GM12873 (cell line): ENCODE measurements around the gene MPRIP.

ENCODE experiments used
- TF ChIP-seq, protein P1 (sequence below): IDR thresholded peaks from 2 replicates; pipeline ENCODE4 v1.5.1; 2012; ENCODE audit warnings: low read depth, mild to moderate bottlenecking, moderate library complexity, low read length, control low read depth; ENCODE audit not compliant: insufficient read depth; ENCODE audit errors: missing control alignments

MPRIP gene

GRCh38 chr17:17086585-17086984 is 44.3 kb downstream of the MPRIP start:
- TF ChIP-seq, protein P1, sequence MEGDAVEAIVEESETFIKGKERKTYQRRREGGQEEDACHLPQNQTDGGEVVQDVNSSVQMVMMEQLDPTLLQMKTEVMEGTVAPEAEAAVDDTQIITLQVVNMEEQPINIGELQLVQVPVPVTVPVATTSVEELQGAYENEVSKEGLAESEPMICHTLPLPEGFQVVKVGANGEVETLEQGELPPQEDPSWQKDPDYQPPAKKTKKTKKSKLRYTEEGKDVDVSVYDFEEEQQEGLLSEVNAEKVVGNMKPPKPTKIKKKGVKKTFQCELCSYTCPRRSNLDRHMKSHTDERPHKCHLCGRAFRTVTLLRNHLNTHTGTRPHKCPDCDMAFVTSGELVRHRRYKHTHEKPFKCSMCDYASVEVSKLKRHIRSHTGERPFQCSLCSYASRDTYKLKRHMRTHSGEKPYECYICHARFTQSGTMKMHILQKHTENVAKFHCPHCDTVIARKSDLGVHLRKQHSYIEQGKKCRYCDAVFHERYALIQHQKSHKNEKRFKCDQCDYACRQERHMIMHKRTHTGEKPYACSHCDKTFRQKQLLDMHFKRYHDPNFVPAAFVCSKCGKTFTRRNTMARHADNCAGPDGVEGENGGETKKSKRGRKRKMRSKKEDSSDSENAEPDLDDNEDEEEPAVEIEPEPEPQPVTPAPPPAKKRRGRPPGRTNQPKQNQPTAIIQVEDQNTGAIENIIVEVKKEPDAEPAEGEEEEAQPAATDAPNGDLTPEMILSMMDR, result no peak

DNA sequence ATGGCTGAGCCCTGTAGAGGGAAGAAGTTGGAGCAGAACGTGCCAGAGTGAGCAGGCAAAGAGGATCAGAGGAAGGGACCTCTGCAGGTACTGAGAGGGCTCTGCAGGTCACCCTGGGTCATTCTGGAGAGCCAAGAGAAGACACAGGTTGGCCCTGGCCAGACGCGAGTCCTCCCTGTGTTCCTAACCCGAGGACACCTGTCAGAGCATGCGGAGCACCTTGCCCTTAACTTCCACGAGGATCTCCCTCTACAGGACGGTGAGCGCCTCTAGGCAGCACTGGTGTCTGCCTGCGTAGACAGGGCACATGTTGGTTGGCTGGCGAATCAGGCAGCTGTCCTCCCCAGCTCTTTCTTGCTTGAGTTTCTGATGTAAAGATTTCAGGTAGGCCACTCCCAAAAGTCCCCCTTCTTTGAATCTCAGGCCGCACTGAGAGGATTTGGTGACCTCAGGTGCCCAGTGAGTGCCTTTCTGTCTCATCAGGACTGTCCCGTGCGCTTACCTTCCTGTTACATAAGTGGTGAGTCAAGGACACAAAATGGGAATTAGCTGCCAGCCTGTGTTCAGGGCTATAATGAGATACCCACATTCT is 45.3 kb downstream of the MPRIP start:
- TF ChIP-seq, protein P1, result no peak

DNA sequence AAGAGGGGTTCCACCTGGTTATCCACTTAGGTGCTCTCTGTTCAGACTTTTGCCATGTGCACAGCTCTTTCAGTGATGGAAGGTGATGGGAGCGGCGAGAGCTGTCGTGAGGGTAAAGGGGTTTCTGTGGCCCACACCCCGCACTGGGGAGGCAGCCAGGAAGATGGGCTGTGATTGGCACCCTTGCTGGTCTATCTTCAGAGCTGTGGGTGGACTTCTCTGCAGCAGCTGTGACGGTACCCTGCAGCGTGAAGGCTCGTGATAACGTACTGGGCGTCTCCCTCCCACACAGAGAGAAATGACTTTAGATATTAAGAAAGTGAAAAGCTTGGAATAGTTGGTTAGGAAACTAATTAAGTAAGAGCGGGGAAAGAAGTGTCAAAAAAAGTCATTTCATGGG is 45.8 kb downstream of the MPRIP start:
- TF ChIP-seq, protein P1, result no peak

- TF ChIP-seq, protein P1, result no peak
These were observed 46.6 kb downstream of the MPRIP start for GRCh38 chr17:17088541-17089525.

DNA sequence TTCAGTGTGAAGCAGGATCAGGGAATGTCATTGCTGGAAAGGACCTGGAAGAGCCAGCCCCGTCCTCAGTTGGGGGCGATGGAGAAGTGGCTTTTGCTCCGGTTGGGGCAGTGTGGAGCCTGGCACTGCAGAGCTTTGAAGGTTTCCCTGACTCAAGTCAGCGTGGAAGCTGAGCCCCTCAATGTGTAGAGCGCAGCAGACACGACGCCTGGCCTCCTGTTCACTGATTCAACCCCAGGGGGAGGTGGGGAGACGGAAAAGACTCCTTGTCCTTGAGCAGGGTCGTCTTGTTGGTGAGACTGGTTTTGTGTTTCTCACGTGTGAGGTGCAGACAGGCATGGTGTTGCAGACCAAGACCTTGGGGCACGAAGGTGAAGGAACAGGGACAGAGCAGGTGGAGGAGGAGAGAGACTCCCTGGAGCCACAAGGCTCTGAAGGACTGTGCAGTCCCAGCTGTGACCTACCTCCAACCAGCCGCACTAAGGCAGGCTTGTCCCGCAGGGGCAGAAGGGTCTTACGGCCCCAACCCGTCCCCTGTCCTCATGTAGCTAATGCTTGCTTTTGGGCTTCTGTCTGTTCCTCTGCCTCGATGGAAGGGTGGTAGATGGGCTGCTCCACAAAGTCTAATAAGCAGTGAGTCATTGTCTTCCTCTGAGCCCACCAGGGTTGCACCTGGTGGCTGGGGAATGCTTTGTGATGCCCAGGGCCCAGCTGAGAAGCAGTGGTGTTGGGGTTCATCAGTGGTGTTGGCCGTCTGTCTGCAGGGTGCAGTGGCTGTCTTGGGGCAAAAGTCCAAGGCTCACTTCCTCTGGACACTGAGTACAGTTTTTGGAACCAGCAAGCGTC is 47.8 kb downstream of the MPRIP start:
- TF ChIP-seq, protein P1, result no peak

- TF ChIP-seq, protein P1, result no peak
These were observed 48.4 kb downstream of the MPRIP start for GRCh38 chr17:17090642-17091103.

- TF ChIP-seq, protein P1, result no peak
These were observed 49.0 kb downstream of the MPRIP start for GRCh38 chr17:17091276-17091675.
